SK-N-SH treated with all-trans-retinoic acid at 6 μM for 48 hours (cell line): ENCODE results near the gene CRIP3.

Source experiments
- ARNTL ChIP-seq: fragments of 450-650 bp; formaldehyde crosslinking; IDR thresholded peaks from 2 replicates; pipeline ENCODE4 v1.5.0; 2020; ENCODE audit warnings: low read depth, mild to moderate bottlenecking, moderate library complexity, borderline replicate concordance
- CREB5 ChIP-seq: fragments of 250-450 bp; sonication (Bioruptor Pico); IDR thresholded peaks from 2 replicates; pipeline ENCODE4 v1.5.1; 2020; ENCODE audit warnings: low read depth, mild to moderate bottlenecking, moderate library complexity
- CSDC2 ChIP-seq: fragments of 250-450 bp; sonication (Bioruptor Pico); IDR thresholded peaks from 2 replicates; pipeline ENCODE4 v1.5.0; 2020; ENCODE audit warnings: mild to moderate bottlenecking, moderate library complexity
- CSRNP3 ChIP-seq: fragments of 250-450 bp; sonication (Bioruptor Pico); IDR thresholded peaks from 2 replicates; pipeline ENCODE4 v1.5.1; 2021; ENCODE audit warnings: mild to moderate bottlenecking, moderate library complexity
- PPARA ChIP-seq: fragments of 250-450 bp; sonication (Bioruptor Pico); IDR thresholded peaks from 2 replicates; pipeline ENCODE4 v1.5.0; 2020; ENCODE audit warnings: mild to moderate bottlenecking, borderline replicate concordance
- RARB ChIP-seq: fragments of 250-450 bp; sonication (Bioruptor Pico); IDR thresholded peaks from 2 replicates; pipeline ENCODE4 v1.8.0; 2021; ENCODE audit warnings: mild to moderate bottlenecking, moderate library complexity
- TOX ChIP-seq: fragments of 250-450 bp; sonication (Bioruptor Pico); IDR thresholded peaks from 2 replicates; pipeline ENCODE4 v1.8.0; 2021; ENCODE audit warnings: mild to moderate bottlenecking, moderate library complexity, borderline replicate concordance
- TSHZ2 ChIP-seq: fragments of 250-450 bp; sonication (Bioruptor Pico); IDR thresholded peaks from 2 replicates; pipeline ENCODE4 v1.5.0; 2020; ENCODE audit warnings: mild to moderate bottlenecking, moderate library complexity
- ZFP3 ChIP-seq: fragments of 250-450 bp; sonication (Bioruptor Pico); IDR thresholded peaks from 2 replicates; pipeline ENCODE4 v1.5.0; 2020; ENCODE audit warnings: mild to moderate bottlenecking, moderate library complexity
- ZNF565 ChIP-seq: fragments of 450-650 bp; formaldehyde crosslinking; conservative IDR thresholded peaks from 2 replicates; pipeline ENCODE4 v1.5.0; 2020; ENCODE audit warnings: low read depth, mild to moderate bottlenecking, moderate library complexity
- ZNF8 ChIP-seq: fragments of 450-650 bp; formaldehyde crosslinking; IDR thresholded peaks from 2 replicates; pipeline ENCODE4 v1.5.0; 2020; ENCODE audit warnings: mild to moderate bottlenecking, moderate library complexity

GRCh38 chr6:43296780-43297497 lies 11.7 kb downstream of the CRIP3 start:
- TF ChIP-seq ZNF8 (CRISPR knock-in tag) (no peak), CSRNP3 (no peak), RARB (CRISPR knock-in tag) (no peak), ZNF565 (CRISPR knock-in tag) (no peak), ZFP3 (no peak), CSDC2 (CRISPR knock-in tag) (no peak), CREB5 (CRISPR knock-in tag) (no peak), TOX (CRISPR knock-in tag) (no peak), PPARA (CRISPR knock-in tag) (no peak), ARNTL (CRISPR knock-in tag) (no peak), TSHZ2 (no peak)
